OCI-LY7 (cell line): ENCODE results near the gene CXCL16. TPM values are rescaled to one million over a fixed set of nuclear protein-coding genes. Genes with fewer than 3 reads are reported as not detected.

ENCODE experiments used
- Bru-seq: library from RNA; stranded (reverse); fragments of 400-500 nt; gene quantifications from one replicate; lab custom pipeline; 2021; lab: Mats Ljungman, UMichigan
- BruChase-seq, 2 experiments: library from RNA; stranded (reverse); fragments of 400-500 nt; gene quantifications; one replicate each; lab custom pipeline; 2021; lab: Mats Ljungman, UMichigan
- BruUV-seq: library from RNA; stranded (reverse); fragments of 400-500 nt; replicated peaks from 2 replicates; lab custom pipeline; 2021; lab: Mats Ljungman, UMichigan
- CTCF ChIA-PET: fragments of 300-600 bp; sonication (Branson Sonifier 250); formaldehyde crosslinking; loops from one replicate; lab custom pipeline; 2022; ENCODE audit warnings: antibody characterized with exemption; ENCODE audit not compliant: unreplicated experiment; lab: Charles Lee
- POLR2A ChIA-PET: fragments of 300-600 bp; sonication (Branson Sonifier 250); formaldehyde crosslinking; loops from one replicate; lab custom pipeline; 2022; ENCODE audit warnings: antibody characterized with exemption; lab: Charles Lee
- DNase-seq: peaks from one replicate; pipeline ENCODE4 v3.0.0-alpha.2; 2015; ENCODE audit warnings: low spot score
- H2AFZ ChIP-seq: fragments of 200-600 bp; sonication (generic), shearing (Covaris generic); 2 replicates; pipeline ENCODE4 v1.6.1; 2014; ENCODE audit warnings: mild to moderate bottlenecking, antibody characterized with exemption, low read length, moderate library complexity
- H3K27ac ChIP-seq: fragments of 200-600 bp; sonication (generic); 2 replicates; pipeline ENCODE4 v1.5.1; 2014; ENCODE audit warnings: mixed run types, low read depth, mild to moderate bottlenecking, moderate library complexity, low read length, inconsistent platforms; ENCODE audit not compliant: poor library complexity, severe bottlenecking
- H3K36me3 ChIP-seq: fragments of 200-600 bp; sonication (generic); 2 replicates; pipeline ENCODE4 v1.6.1; 2014; ENCODE audit warnings: mild to moderate bottlenecking, antibody characterized with exemption, low read length, moderate library complexity, mixed read lengths; ENCODE audit not compliant: insufficient read depth
- H3K4me1 ChIP-seq: fragments of 200-600 bp; sonication (generic); 2 replicates; pipeline ENCODE4 v1.5.1; 2014; ENCODE audit warnings: mild to moderate bottlenecking, low read length; ENCODE audit not compliant: insufficient read depth, poor library complexity, severe bottlenecking
- H3K4me2 ChIP-seq: fragments of 200-600 bp; sonication (generic); 2 replicates; pipeline ENCODE4 v1.6.1; 2014; ENCODE audit warnings: mild to moderate bottlenecking, low read length
- H3K4me3 ChIP-seq: fragments of 200-600 bp; sonication (generic); 2 replicates; pipeline ENCODE4 v1.5.1; 2014; ENCODE audit warnings: mild to moderate bottlenecking, low read depth, low read length; ENCODE audit not compliant: poor library complexity, severe bottlenecking
- H3K79me2 ChIP-seq: fragments of 200-600 bp; sonication (generic); 2 replicates; pipeline ENCODE4 v1.6.1; 2016; ENCODE audit warnings: low read depth, mild to moderate bottlenecking, low read length, moderate library complexity, mixed read lengths; ENCODE audit not compliant: insufficient read depth
- H3K9me2 ChIP-seq: fragments of 200-600 bp; sonication (generic); 2 replicates; pipeline ENCODE4 v1.6.1; 2016; ENCODE audit warnings: mild to moderate bottlenecking, low read length, mixed read lengths; ENCODE audit not compliant: insufficient read depth
- H3K9me3 ChIP-seq: fragments of 200-600 bp; sonication (generic); 2 replicates; pipeline ENCODE4 v1.6.1; 2014; ENCODE audit warnings: mild to moderate bottlenecking, mixed run types, low read length, mixed read lengths
- H4K20me1 ChIP-seq: fragments of 200-600 bp; sonication (generic); 2 replicates; pipeline ENCODE4 v1.6.1; 2014; ENCODE audit warnings: mild to moderate bottlenecking, antibody characterized with exemption, low read length, moderate library complexity, mixed read lengths; ENCODE audit not compliant: insufficient read depth
- EZH2phosphoT487 ChIP-seq: fragments of 200-600 bp; sonication (generic); IDR thresholded peaks from 2 replicates; pipeline ENCODE4 v1.6.1; 2018; ENCODE audit warnings: low read depth, borderline replicate concordance, mild to moderate bottlenecking, mixed run types, antibody characterized with exemption, low read length, moderate library complexity, mixed read lengths
- intact Hi-C: fragments of 100-400 bp; cut with micrococcal nuclease; formaldehyde crosslinking; loops from one replicate; pipeline ENCODE4 v1.10.0; 2022; ENCODE audit not compliant: unreplicated experiment
- long read RNA-seq: library from polyadenylated mRNA; stranded (forward); transcript quantifications from one replicate; pipeline ENCODE4 v2.0.0, GENCODE V29; 2022
- total RNA-seq, 2 experiments: library from RNA; depleted of rRNA in 1 of 2; stranded (reverse); fragments of >200 nt in 1 of 2; shearing (Covaris generic) in 1 of 2; gene quantifications; 2 replicates each; pipeline ENCODE4 v1.2.3, GENCODE V29; 2014 to 2022
- TF ChIP-seq, protein P1 (sequence below): fragments of 200-600 bp; sonication (generic); conservative IDR thresholded peaks from 2 replicates; pipeline ENCODE4 v1.5.1; 2014; ENCODE audit warnings: mild to moderate bottlenecking, antibody characterized with exemption, low read length, moderate library complexity, mixed read lengths

The CXCL16 gene, protein sequence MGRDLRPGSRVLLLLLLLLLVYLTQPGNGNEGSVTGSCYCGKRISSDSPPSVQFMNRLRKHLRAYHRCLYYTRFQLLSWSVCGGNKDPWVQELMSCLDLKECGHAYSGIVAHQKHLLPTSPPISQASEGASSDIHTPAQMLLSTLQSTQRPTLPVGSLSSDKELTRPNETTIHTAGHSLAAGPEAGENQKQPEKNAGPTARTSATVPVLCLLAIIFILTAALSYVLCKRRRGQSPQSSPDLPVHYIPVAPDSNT
- total RNA-seq (2014; rRNA removed; shearing (Covaris generic)) (not detected in 2 replicates), total RNA-seq (2022) (not detected in 2 replicates), Bru-seq, nascent RNA (percentile 0 among the genes with signal in this experiment), BruChase-seq, experiment 1, labeled RNA remaining after a 6-hour chase (not detected), BruChase-seq, experiment 2, labeled RNA remaining after a 2-hour chase (percentile 22 among the genes with signal in this experiment)
- long read RNA-seq, result 0 reads

DNA sequence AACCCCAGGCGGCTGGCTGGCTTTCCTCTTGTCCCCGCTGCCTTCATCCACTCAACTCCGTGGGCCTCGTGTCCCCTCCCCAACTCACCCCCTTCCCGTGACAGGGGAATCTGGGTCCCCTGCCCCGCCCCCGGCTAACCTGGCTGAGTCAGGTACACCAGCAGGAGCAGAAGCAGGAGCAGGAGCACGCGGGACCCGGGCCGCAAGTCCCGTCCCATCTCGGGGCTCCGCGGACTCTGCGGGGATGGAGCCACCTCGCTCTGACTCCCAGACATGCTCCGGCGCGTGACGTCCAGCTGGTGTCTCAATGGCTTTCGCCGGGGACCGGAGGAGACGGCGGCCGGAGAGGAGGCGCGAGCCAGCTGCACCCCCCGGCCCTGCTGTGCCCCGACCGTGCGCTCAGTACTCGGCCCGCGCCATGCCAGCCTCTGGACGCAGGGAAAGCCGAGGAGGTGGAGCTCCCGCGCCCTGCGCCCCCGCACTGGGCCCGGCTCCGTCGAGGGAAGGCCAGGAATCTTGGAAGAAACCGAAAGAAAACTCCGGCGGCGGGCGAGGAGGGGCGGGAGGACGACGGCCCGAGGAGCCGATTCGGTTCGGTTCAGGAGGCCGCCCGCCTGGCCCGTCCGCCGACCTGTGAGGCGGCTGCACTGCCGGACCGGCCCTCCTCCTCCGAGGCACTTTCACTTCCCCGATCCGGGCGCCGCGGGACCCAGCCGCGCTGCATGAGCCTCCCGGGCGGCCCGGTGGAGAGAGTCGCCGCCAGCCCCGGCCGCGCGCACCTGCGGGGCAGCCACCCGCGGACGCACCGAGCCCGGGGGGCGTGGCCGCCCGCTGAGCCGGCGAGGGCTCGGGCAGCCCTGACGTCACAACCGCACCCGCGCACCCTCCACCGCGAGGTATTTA is at the start of gene CXCL16, which contains the start of gene ZMYND15:
Gene CXCL16 (minus strand): TSS at position 807 of the 903 bp plus-strand sequence. CDS start 589 bp downstream, at position 218.
Gene ZMYND15 (plus strand): TSS at position 712 of the 903 bp plus-strand sequence. CDS start 716 bp downstream, outside the sequence.
- peak; percentile 70 for DNase-seq
- ChIA-PET CTCF (no interaction called here), POLR2A (no interaction called here)
- peaks cover 6% of the 10 kb centered on the region for H3K4me1 ChIP-seq
- H3K4me3 ChIP-seq, result peak within 1 kb of the TSS; percentile 58
- H3K9me3 ChIP-seq, result no peaks in the 10 kb centered on the region
- no peak within 1 kb of the TSS for H2AFZ ChIP-seq
- TF ChIP-seq, protein P1, sequence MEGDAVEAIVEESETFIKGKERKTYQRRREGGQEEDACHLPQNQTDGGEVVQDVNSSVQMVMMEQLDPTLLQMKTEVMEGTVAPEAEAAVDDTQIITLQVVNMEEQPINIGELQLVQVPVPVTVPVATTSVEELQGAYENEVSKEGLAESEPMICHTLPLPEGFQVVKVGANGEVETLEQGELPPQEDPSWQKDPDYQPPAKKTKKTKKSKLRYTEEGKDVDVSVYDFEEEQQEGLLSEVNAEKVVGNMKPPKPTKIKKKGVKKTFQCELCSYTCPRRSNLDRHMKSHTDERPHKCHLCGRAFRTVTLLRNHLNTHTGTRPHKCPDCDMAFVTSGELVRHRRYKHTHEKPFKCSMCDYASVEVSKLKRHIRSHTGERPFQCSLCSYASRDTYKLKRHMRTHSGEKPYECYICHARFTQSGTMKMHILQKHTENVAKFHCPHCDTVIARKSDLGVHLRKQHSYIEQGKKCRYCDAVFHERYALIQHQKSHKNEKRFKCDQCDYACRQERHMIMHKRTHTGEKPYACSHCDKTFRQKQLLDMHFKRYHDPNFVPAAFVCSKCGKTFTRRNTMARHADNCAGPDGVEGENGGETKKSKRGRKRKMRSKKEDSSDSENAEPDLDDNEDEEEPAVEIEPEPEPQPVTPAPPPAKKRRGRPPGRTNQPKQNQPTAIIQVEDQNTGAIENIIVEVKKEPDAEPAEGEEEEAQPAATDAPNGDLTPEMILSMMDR, result no peak
- no peak for TF ChIP-seq EZH2phosphoT487
- no peaks in the 10 kb centered on the region for H3K9me2 ChIP-seq
- no peak within 1 kb of the TSS for H3K27ac ChIP-seq
- H3K79me2 ChIP-seq, result no peaks in the 10 kb centered on the region
- no peaks in the 10 kb centered on the region for H4K20me1 ChIP-seq
- no TSS peak for BruUV-seq
- no peaks in the 10 kb centered on the region for H3K36me3 ChIP-seq
- peak within 1 kb of the TSS; percentile 61 for H3K4me2 ChIP-seq
- intact Hi-C loops, result no loop called here

DNA sequence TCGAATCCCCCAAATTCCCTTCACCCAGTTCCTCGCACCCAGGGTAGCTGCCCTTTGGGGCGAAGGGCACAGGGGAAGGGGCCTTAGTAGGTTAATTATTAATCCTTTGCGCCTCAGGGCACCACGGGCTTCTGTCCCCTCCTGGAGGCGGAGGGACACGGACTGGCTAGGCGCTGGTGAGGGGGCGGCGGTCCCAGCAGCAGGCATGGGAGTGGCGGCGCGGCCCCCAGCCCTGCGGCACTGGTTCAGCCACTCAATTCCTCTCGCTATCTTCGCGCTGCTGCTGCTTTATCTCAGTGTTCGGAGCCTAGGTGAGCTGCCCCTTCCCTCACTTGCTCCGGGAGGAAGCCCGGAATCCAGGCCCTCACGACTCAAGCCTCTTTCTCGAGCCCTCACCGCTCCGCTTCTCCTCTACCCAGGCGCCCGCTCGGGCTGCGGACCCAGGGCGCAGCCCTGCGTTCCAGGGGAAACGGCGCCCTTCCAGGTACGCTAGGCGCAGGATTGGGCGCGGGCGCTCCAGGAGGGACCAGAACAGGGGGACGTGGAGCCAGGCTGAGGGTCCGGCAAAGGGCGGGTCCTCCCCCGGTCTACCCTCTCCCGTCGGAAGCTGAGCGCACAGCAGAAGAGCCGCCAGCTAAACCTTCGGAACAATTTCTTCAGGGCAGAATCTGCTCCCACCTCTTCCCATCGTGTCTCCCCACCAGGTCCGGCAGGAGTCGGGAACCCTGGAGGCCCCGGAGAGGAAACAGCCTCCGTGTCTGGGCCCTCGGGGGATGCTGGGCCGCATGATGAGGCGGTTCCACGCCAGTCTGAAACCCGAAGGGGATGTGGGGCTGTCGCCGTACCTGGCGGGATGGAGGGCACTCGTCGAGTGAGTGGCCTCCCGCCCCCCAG is 49.3 kb upstream of the CXCL16 start, which contains the start of gene GLTPD2:
Gene GLTPD2 (plus strand): TSS at position 158 of the 894 bp plus-strand sequence. CDS start 48 bp downstream, at position 206.
- Histone ChIP-seq H3K9me2 (no peaks in the 10 kb centered on the region), H3K4me2 (peak within 1 kb of the TSS; percentile 78), H3K9me3 (no peaks in the 10 kb centered on the region), H3K36me3 (no peaks in the 10 kb centered on the region), H4K20me1 (no peaks in the 10 kb centered on the region), H3K4me1 (peaks cover 13% of the 10 kb centered on the region), H3K79me2 (no peaks in the 10 kb centered on the region), H3K4me3 (peak within 1 kb of the TSS; percentile 68), H2AFZ (peak within 1 kb of the TSS; percentile 95), H3K27ac (no peak within 1 kb of the TSS)
- intact Hi-C loops, result no loop called here
- BruUV-seq, result no TSS peak
- no peak for DNase-seq
- CTCF ChIA-PET, result interaction anchor here (0.8 kb wide), 1 partner anchor 54 kb away, joined by 3 read pairs; no protein-coding TSS in a partner anchor
- no peak for TF ChIP-seq EZH2phosphoT487
- TF ChIP-seq, protein P1, result no peak
- POLR2A ChIA-PET, result interaction anchor here (0.6 to 0.7 kb wide), 2 partner anchors 10 to 158 kb away, joined by 3 read pairs; no protein-coding TSS in a partner anchor
